GM19193 (cell line): ENCODE data around the gene LSM12.

Experiments used
- POLR2A ChIP-seq: IDR thresholded peaks from 4 replicates; pipeline ENCODE4 v1.6.1; 2011; ENCODE audit not compliant: insufficient read depth, insufficient read length; ENCODE audit errors: extremely low read depth

Gene LSM12

GRCh38 chr17:44001461-44001920 is 65.0 kb downstream of the LSM12 start:
- TF ChIP-seq POLR2A = no peak

DNA sequence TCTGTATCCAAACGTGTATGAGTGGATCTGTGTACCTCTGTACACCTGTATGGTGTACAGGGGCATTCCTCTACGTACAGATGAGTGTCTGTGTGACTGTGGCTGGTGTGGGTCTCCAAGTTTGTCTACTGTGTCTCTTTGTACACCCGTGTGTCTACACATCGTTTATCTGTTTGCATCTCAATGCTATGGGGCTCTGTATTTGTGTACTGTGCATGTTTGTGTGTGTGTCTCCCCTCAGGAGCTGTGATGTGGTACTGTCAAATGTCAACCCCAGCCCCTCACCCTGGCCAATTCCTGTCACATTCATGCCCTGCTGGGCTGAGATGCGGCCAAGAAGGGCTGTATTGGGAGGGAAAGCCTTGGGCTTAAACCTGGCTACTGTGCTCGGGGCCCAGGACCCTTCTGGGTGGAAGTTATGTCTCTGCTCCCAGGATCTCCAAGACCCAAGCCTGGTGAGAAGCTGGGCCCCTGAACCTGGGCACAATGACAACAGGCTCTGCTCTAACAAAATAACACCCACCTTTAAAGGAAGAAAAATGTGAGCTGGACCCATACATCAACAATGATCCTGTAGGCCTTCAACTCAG is 65.5 kb downstream of the LSM12 start:
- no peak for TF ChIP-seq POLR2A

GRCh38 chr17:44000141-44000860 is 66.2 kb downstream of the LSM12 start:
- TF ChIP-seq POLR2A = no peak

DNA sequence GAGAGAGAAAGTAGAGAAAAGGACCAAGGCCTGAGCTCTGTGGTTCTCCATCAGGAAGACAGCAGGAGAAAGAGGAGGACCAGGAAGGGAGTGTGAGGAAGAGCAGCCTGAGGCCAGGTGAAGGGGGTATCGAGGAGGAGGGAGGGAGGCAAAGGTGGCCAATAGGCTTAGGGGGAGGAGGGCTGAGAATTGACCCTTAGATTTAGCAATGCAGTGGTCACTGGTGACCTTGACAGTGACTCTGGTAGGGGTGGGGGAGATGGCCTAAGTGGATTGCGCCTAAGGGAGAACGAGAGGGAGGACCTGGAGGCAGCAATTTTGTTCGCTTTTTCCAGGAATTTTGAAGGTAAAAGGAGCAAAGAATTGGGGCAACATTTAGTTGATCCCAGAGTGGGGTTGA is 67.4 kb downstream of the LSM12 start:
- TF ChIP-seq POLR2A = no peak

DNA sequence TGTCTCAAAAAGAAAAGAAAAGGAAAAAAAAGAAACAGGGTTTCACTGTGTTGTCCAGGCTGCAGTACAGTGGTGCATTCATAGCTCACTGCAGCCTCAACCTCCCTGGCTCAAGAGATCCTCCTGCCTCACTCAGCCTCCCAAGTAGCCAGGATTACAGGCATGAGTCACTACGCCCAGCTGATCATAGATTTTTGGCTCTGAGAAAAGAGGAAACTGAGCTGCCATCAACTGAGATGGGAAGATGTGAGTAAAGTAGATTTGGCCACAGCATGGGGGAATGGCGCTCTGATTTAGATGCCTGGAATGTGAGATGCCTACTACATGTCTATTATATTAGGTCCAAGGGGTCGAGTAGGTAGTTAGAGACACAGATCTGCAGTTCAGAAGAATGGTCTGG is 67.9 kb downstream of the LSM12 start:
- no peak for TF ChIP-seq POLR2A

DNA sequence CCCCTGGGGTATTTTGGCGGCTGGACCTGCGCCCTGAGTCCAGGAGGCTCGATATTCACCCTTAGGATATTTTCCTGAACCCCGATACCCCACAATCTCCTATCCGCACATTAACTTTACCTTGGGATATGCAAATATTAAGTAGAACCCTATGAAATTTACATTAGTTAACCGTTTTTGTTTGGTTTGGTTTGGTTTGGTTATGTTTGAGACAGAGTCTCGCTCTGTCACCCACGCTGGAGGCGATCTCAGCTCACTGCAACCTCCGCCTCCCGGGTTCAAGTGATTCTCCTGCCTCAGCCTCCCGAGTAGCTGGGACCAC is 71.4 kb downstream of the LSM12 start:
- no peak for TF ChIP-seq POLR2A

DNA sequence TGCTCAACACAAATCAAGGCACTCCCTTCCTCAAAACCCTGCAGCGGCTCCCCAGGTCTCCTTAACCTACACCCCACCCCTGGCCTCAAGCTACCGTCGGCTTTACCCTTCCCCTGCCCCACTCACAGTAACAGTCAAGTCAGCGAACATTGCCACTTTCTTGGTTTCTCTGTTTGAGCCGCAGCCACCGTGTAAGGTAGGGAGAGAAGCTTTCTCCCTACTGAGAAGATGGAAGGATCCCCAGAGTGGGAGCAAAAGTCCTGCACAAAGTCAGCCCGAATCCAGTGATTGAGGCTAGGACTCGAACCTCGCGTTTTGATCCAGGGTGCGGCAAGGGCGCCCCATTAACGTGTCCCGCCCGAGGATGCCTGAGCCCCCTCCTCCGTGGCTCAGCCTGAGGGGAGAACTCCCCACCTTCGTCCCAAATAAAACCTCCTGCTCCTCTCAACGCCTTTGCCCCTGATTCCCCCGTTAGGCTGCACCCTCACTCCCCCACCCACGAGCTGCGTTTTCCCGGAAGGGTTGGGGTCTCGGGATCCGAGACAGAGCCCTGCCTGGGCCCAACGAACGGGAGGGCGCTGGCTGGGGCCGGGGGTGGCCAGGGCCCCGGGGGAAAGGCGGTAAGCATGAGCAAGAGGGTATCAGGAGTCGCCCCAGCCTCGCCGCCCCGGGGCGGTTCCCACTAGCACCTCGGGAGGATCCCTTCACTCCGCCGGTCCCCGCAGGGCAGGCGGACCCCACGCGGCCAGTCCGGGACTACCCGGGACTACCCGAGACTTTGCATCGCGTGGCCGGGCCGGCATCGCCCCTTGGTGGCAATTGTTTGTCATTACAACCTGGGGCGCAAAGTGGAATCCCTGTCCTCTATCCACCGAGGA is 72.0 kb downstream of the LSM12 start:
- TF ChIP-seq POLR2A = no peak

DNA sequence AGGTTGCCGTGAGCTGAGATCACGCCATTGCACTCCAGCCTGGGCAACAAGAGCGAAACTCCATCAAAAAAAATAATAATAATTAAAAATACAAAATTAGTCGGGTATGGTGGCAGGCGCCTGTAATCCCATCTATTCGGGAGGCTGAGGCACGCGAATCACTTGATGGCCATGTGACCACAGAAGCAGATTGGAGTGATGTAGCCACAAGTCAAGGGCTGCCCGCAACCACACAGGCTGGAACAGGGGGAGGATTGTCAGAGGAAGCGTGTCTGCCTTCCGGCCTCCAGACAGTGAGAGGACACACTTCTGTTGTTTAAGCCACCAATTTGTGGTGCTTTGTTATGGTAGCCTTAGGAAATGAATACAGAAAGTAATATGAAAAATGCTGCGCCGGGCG is 73.8 kb downstream of the LSM12 start:
- TF ChIP-seq POLR2A = no peak

GRCh38 chr17:43988301-43988700 is 78.2 kb downstream of the LSM12 start:
- no peak for TF ChIP-seq POLR2A

GRCh38 chr17:43987131-43988021 is 79.1 kb downstream of the LSM12 start:
- TF ChIP-seq POLR2A = no peak

GRCh38 chr17:43986225-43986981 is 80.1 kb downstream of the LSM12 start:
- TF ChIP-seq POLR2A = no peak

- no peak for TF ChIP-seq POLR2A
Measured at GRCh38 chr17:43984521-43984920, 82.0 kb downstream of the LSM12 start.
